GM12878 (cell line): ENCODE data around the gene AGBL3. TPM values are rescaled to one million over a fixed set of nuclear protein-coding genes. Genes with fewer than 3 reads are reported as not detected.

ENCODE experiments used
- ATF2 ChIP-seq: IDR thresholded peaks from 2 replicates; pipeline ENCODE4 v1.6.1; 2012; ENCODE audit warnings: low read length, inconsistent platforms
- ATF3 ChIP-seq: IDR thresholded peaks from 2 replicates; pipeline ENCODE4 v1.6.1; 2011; ENCODE audit warnings: low read depth, mild to moderate bottlenecking, low read length, moderate library complexity, borderline replicate concordance; ENCODE audit errors: extremely low read depth
- ATF7 ChIP-seq: fragments of 450-650 bp; IDR thresholded peaks from 2 replicates; pipeline ENCODE4 v1.6.1; 2016; ENCODE audit warnings: low read depth, mild to moderate bottlenecking
- BCLAF1 ChIP-seq: fragments of 450-650 bp; IDR thresholded peaks from 2 replicates; pipeline ENCODE4 v1.6.1; 2017; ENCODE audit warnings: antibody characterized with exemption, mild to moderate bottlenecking, moderate library complexity
- EP300 ChIP-seq, 2 experiments: fragments of 150-350 bp in 1 of 2; IDR thresholded peaks; 2 replicates each; pipeline ENCODE4 v1.6.1; 2011 to 2012; ENCODE audit warnings: low read depth in 2 of 2, low read length in 2 of 2, borderline replicate concordance in 1 of 2, improper control_type of control experiment in 1 of 2, inconsistent platforms in 1 of 2; ENCODE audit not compliant: control insufficient read depth in 1 of 2
- FOS ChIP-seq: IDR thresholded peaks from 3 replicates; pipeline ENCODE4 v1.6.1; 2011; ENCODE audit warnings: borderline replicate concordance; ENCODE audit not compliant: insufficient read length; ENCODE audit errors: extremely low read depth
- JUNB ChIP-seq: IDR thresholded peaks from 2 replicates; pipeline ENCODE4 v1.6.1; 2016; ENCODE audit warnings: antibody characterized with exemption, mild to moderate bottlenecking
- LARP7 ChIP-seq: fragments of 450-650 bp; IDR thresholded peaks from 2 replicates; pipeline ENCODE4 v1.6.1; 2017; ENCODE audit warnings: mild to moderate bottlenecking
- MEF2B ChIP-seq: fragments of 450-650 bp; IDR thresholded peaks from 2 replicates; pipeline ENCODE4 v1.6.1; 2018; ENCODE audit warnings: mild to moderate bottlenecking, moderate library complexity; ENCODE audit not compliant: partially characterized antibody, poor library complexity, severe bottlenecking
- MTA3 ChIP-seq: IDR thresholded peaks from 2 replicates; pipeline ENCODE4 v1.6.1; 2012; ENCODE audit warnings: low read length, inconsistent platforms, borderline replicate concordance
- PML ChIP-seq: IDR thresholded peaks from 2 replicates; pipeline ENCODE4 v1.6.1; 2012; ENCODE audit warnings: low read length, inconsistent platforms
- RCOR1 ChIP-seq: conservative IDR thresholded peaks from 2 replicates; pipeline ENCODE4 v1.6.1; 2012; ENCODE audit warnings: low read depth, low read length, improper control_type of control experiment
- SMC3 ChIP-seq: IDR thresholded peaks from 2 replicates; pipeline ENCODE4 v1.6.1; 2011; ENCODE audit warnings: low read length, improper control_type of control experiment, borderline replicate concordance
- SREBF1 ChIP-seq: IDR thresholded peaks from 2 replicates; pipeline ENCODE4 v1.6.1; 2012; ENCODE audit warnings: mild to moderate bottlenecking, low read length
- SRF ChIP-seq, 2 experiments: IDR thresholded peaks; 2 replicates each; pipeline ENCODE4 v1.6.1; 2011; ENCODE audit warnings: low read depth in 2 of 2, low read length in 2 of 2, mild to moderate bottlenecking in 1 of 2, moderate library complexity in 1 of 2
- STAT1 ChIP-seq: fragments of 450-650 bp; conservative IDR thresholded peaks from 2 replicates; pipeline ENCODE4 v1.6.1; 2014; ENCODE audit warnings: antibody characterized with exemption, mild to moderate bottlenecking
- USF1 ChIP-seq: IDR thresholded peaks from 2 replicates; pipeline ENCODE4 v1.6.1; 2011; ENCODE audit warnings: borderline replicate concordance, low read depth, mild to moderate bottlenecking, moderate library complexity, mixed read lengths, low read length; ENCODE audit not compliant: insufficient read depth; ENCODE audit errors: extremely low read length
- YBX1 ChIP-seq: fragments of 450-650 bp; IDR thresholded peaks from 2 replicates; pipeline ENCODE4 v1.6.1; 2016; ENCODE audit warnings: antibody characterized with exemption
- ZBTB11 ChIP-seq: fragments of 450-650 bp; formaldehyde crosslinking; IDR thresholded peaks from 2 replicates; pipeline ENCODE4 v1.5.0; 2022; ENCODE audit warnings: mild to moderate bottlenecking, missing genetic modification characterization
- ZNF384 ChIP-seq: IDR thresholded peaks from 2 replicates; pipeline ENCODE4 v1.6.1; 2012; ENCODE audit warnings: low read depth, mild to moderate bottlenecking, low read length, improper control_type of control experiment, borderline replicate concordance
- polyA plus RNA-seq, 11 experiments: library from polyadenylated mRNA; depleted of rRNA in 4 of 11; unstranded in 6 of 11; stranded (reverse) in 5 of 11; fragments of >200 nt; fragmentation: Nextera tagmentation in 4 of 11; fragmentation: Illumina TruSeq in 1 of 11; extraction: Ambion mirVana in 4 of 11; extraction: Trizol in 1 of 11; gene quantifications; 1 replicate in 1 of 11; 2 replicates in 10 of 11; pipeline versions ENCODE4 v1.2.1 to v1.2.3, GENCODE V29; 2011 to 2016; ENCODE audit warnings: inconsistent platforms in 2 of 11, missing spikeins in 2 of 11, low read depth in 1 of 11
- total RNA-seq, 4 experiments: library from RNA; depleted of rRNA in 3 of 4; stranded (reverse); fragments of >200 nt in 3 of 4; fragmentation: Illumina TruSeq in 1 of 4; extraction: Trizol in 1 of 4; gene quantifications; 2 replicates each; pipeline versions ENCODE4 v1.2.1 to v1.2.3, GENCODE V29; 2013 to 2021

The AGBL3 gene
- total and polyA plus RNA-seq, 10 of the 15 experiments (the other 5 are each of a cell fraction or from before 2014, with no cell fraction given): 0.82 to 12.4 (median 3.7) TPM

GRCh38 chr7:135095450-135095849 lies 109.1 kb downstream of the AGBL3 start (continued):
- TF ChIP-seq ZNF384 (no peak), PML (no peak), RCOR1 (no peak), STAT1 (no peak), ATF2 (no peak), EP300 (IDR thresholded peaks at IDR 0.05; ENCODE audit: borderline replicate concordance in 1 of 2, control insufficient read depth in 1 of 2, low read depth in 2 of 2, low read length in 2 of 2) (0 out of 4 replicates have a peak, but pooled peaks of 1 of the 2 experiments have one; percentile 34), ATF3 (no peak), YBX1 (no peak), ZBTB11 (CRISPR knock-in tag) (no peak), BCLAF1 (no peak), SRF (IDR thresholded peaks at IDR 0.05; ENCODE audit: low read depth in 2 of 2, low read length in 2 of 2) (no peak), SREBF1 (no peak), MTA3 (no peak), ATF7 (peak; percentile 61; the same call in 1 of the 2 replicates), JUNB (no peak), SMC3 (no peak), LARP7 (no peak), USF1 (no peak), FOS (no peak), MEF2B (peak; percentile 62)
